BLaER1 treated with 17β-estradiol and CSF1 and Interleukin-3, amounts not matched to agents 10 nM and 100 nM (cell line): ENCODE results near the gene DYNLT2.
A peak's percentile ranks its signal among the peaks of the same experiment; 100 is the strongest.

Experiments used
- H3K27ac ChIP-seq, 11 experiments: shearing (Covaris generic); formaldehyde crosslinking; 2 replicates each; pipeline ENCODE4 v1.8.1; 2022
- H3K27me3 ChIP-seq, 11 experiments: shearing (Covaris generic); formaldehyde crosslinking; 2 replicates each; pipeline ENCODE4 v1.8.1; 2022
- H3K36me3 ChIP-seq, 11 experiments: shearing (Covaris generic); formaldehyde crosslinking; 2 replicates each; pipeline ENCODE4 v1.8.1; 2022
- H3K4me1 ChIP-seq, 10 experiments: shearing (Covaris generic); formaldehyde crosslinking; 2 replicates each; pipeline ENCODE4 v1.8.1; 2022
- H3K4me2 ChIP-seq, 11 experiments: shearing (Covaris generic); formaldehyde crosslinking; 2 replicates each; pipeline ENCODE4 v1.8.1; 2022
- H3K4me3 ChIP-seq, 10 experiments: shearing (Covaris generic); formaldehyde crosslinking; 2 replicates each; pipeline ENCODE4 v1.8.1; 2022
- H3K9ac ChIP-seq, 11 experiments: shearing (Covaris generic); formaldehyde crosslinking; 2 replicates each; pipeline ENCODE4 v1.8.1; 2022
- H3K9me3 ChIP-seq, 11 experiments: shearing (Covaris generic); formaldehyde crosslinking; replicated peaks in 1 of 11; 2 replicates each; pipeline ENCODE4 v1.8.1; 2022
- H4K20me1 ChIP-seq, 11 experiments: shearing (Covaris generic); formaldehyde crosslinking; 2 replicates each; pipeline ENCODE4 v1.8.1; 2022
- Cebpa-rat ChIP-seq, 11 experiments: shearing (Covaris generic); IDR thresholded peaks; 2 replicates each; pipeline ENCODE4 v1.8.1; 2022

Gene DYNLT2, protein sequence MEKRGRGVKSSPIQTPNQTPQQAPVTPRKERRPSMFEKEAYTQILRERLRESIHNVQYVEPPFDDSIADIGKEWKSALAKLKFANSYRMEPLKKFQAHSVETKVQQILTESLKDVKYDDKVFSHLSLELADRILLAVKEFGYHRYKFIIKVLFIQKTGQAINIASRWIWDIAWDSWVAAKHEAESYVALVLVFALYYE

GRCh38 chr6:169751242-169752073, at the start of gene DYNLT2, which contains the start of gene ERMARD:
Gene DYNLT2 (minus strand): TSS chr6:169751572. CDS start chr6:169751458, 114 bp downstream.
Gene ERMARD (plus strand): TSS chr6:169751622. CDS start chr6:169751658, 36 bp downstream.
- peak within 1 kb of the TSS; percentile 69 to 86 (median 79) for H3K4me3 ChIP-seq
- 0 out of 22 replicates have a peak, but pooled peaks cover 0 to 4% (median 0%) of the 10 kb centered on the region in 11 experiments for H3K9me3 ChIP-seq
- no peak for TF ChIP-seq Cebpa-rat (IDR thresholded peaks at IDR 0.05)

GRCh38 chr6:169800668-169801395, 49.5 kb upstream of the DYNLT2 start:
- Histone ChIP-seq H3K27me3 (peaks cover 90 to 100% (median 99%) of the 10 kb centered on the region in 11 experiments), H3K4me2 (no peak overlapping the region), H3K27ac (no peak overlapping the region)

More at GRCh38 chr6:169751242-169752073, at the start of gene DYNLT2, which contains the start of gene ERMARD:
- H3K27ac ChIP-seq, result peak within 1 kb of the TSS; percentile 93 to 98 (median 96)
- H3K27me3 ChIP-seq, result no peaks in the 10 kb centered on the region
- H3K9ac ChIP-seq, result peak within 1 kb of the TSS; percentile 92 to 99 (median 96)
- peak within 1 kb of the TSS; percentile 85 to 97 (median 88) for H3K4me2 ChIP-seq
- peaks cover 17 to 25% (median 22%) of the 10 kb centered on the region in 10 experiments for H3K4me1 ChIP-seq
- H4K20me1 ChIP-seq, result no peaks in the 10 kb centered on the region
- H3K36me3 ChIP-seq, result peaks cover 0 to 24% (median 7%) of the 10 kb centered on the region in 11 experiments; a peak in 11 of 22 replicates

GRCh38 chr6:169800116-169800667, 48.8 kb upstream of the DYNLT2 start:
- H3K27me3 ChIP-seq, result peaks cover 90 to 100% (median 99%) of the 10 kb centered on the region in 11 experiments
- TF ChIP-seq Cebpa-rat (IDR thresholded peaks at IDR 0.05), result no peak

More at GRCh38 chr6:169800668-169801395, 49.5 kb upstream of the DYNLT2 start:
- Histone ChIP-seq H3K4me1 (peaks cover 12 to 35% (median 27%) of the 10 kb centered on the region in 10 experiments), H3K9me3 (no peaks in the 10 kb centered on the region), H3K36me3 (no peaks in the 10 kb centered on the region), H3K4me3 (no peak overlapping the region), H3K9ac (no peak overlapping the region), H4K20me1 (peaks cover 0 to 67% (median 52%) of the 10 kb centered on the region in 11 experiments; a peak in 18 of 22 replicates)
- no peak for TF ChIP-seq Cebpa-rat (IDR thresholded peaks at IDR 0.05)

GRCh38 chr6:169799474-169799926, 48.1 kb upstream of the DYNLT2 start:
- Histone ChIP-seq H3K4me2 (no peak overlapping the region), H3K9ac (no peak overlapping the region), H3K9me3 (no peaks in the 10 kb centered on the region), H3K4me3 (no peak overlapping the region), H3K27me3 (peaks cover 90 to 100% (median 99%) of the 10 kb centered on the region in 11 experiments), H3K36me3 (no peaks in the 10 kb centered on the region), H3K4me1 (peaks cover 12 to 22% (median 18%) of the 10 kb centered on the region in 10 experiments), H3K27ac (no peak overlapping the region), H4K20me1 (peaks cover 0 to 63% (median 44%) of the 10 kb centered on the region in 11 experiments; a peak in 17 of 22 replicates)
- no peak for TF ChIP-seq Cebpa-rat (IDR thresholded peaks at IDR 0.05)

More at GRCh38 chr6:169800116-169800667, 48.8 kb upstream of the DYNLT2 start:
- Histone ChIP-seq H3K4me1 (peaks cover 12 to 29% (median 21%) of the 10 kb centered on the region in 10 experiments), H3K4me2 (no peak overlapping the region), H3K27ac (no peak overlapping the region), H3K9ac (no peak overlapping the region), H3K9me3 (no peaks in the 10 kb centered on the region), H3K36me3 (no peaks in the 10 kb centered on the region), H3K4me3 (no peak overlapping the region), H4K20me1 (peaks cover 0 to 63% (median 46%) of the 10 kb centered on the region in 11 experiments; a peak in 18 of 22 replicates)

DNA sequence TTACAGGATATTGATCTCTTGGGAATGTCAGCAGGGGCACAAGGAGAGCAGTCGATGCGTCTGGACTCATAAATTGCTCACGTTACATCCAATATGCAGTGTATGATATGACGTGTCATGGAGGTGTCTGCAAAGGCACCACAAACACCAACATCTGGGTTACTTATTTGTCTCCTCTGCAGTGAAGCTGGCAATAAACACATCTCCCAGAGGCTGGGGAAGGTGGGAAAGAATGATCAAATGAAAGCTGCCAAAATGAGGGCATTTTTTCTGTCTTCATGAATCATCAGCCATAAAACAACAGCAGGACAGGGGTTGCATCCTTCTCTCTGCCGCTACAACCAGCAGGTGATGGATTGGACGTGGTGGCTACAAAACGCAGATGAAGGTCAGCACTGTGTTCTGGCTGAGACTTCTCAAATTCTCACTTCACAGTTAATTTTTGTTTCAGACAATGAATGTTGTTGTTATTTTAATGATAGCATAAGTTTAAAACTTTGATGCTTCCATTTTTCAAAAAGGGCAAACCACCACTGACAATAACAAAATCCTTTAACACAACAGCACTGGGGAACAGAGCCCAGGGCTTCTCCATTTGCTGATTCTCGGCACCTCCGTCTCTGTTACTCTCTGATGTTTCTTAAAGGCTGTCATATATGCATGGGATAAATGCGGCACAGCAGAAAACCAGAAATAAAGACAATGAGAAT, 47.5 kb upstream of the DYNLT2 start:
- H3K36me3 ChIP-seq, result no peaks in the 10 kb centered on the region
- H3K4me3 ChIP-seq, result no peak overlapping the region
- peaks cover 12 to 17% (median 13%) of the 10 kb centered on the region in 10 experiments for H3K4me1 ChIP-seq
- no peak overlapping the region for H3K9ac ChIP-seq
- no peak overlapping the region for H3K4me2 ChIP-seq
- no peak overlapping the region for H3K27ac ChIP-seq
- H3K27me3 ChIP-seq, result peaks cover 90 to 100% (median 99%) of the 10 kb centered on the region in 11 experiments
- TF ChIP-seq Cebpa-rat (IDR thresholded peaks at IDR 0.05), result no peak
- H4K20me1 ChIP-seq, result peaks cover 0 to 62% (median 42%) of the 10 kb centered on the region in 11 experiments; a peak in 17 of 22 replicates
- no peaks in the 10 kb centered on the region for H3K9me3 ChIP-seq

- Histone ChIP-seq H3K36me3 (no peaks in the 10 kb centered on the region), H3K4me1 (peaks cover 0 to 12% (median 3%) of the 10 kb centered on the region in 10 experiments; a peak in 6 of 20 replicates), H3K4me2 (no peak overlapping the region), H3K27me3 (peaks cover 93 to 100% (median 100%) of the 10 kb centered on the region in 11 experiments), H4K20me1 (peaks cover 0 to 49% (median 21%) of the 10 kb centered on the region in 11 experiments; a peak in 11 of 22 replicates), H3K27ac (no peak overlapping the region), H3K4me3 (no peak overlapping the region), H3K9ac (no peak overlapping the region), H3K9me3 (no peaks in the 10 kb centered on the region)
- no peak for TF ChIP-seq Cebpa-rat (IDR thresholded peaks at IDR 0.05)
Measured at GRCh38 chr6:169795196-169795595, 43.8 kb upstream of the DYNLT2 start.

DNA sequence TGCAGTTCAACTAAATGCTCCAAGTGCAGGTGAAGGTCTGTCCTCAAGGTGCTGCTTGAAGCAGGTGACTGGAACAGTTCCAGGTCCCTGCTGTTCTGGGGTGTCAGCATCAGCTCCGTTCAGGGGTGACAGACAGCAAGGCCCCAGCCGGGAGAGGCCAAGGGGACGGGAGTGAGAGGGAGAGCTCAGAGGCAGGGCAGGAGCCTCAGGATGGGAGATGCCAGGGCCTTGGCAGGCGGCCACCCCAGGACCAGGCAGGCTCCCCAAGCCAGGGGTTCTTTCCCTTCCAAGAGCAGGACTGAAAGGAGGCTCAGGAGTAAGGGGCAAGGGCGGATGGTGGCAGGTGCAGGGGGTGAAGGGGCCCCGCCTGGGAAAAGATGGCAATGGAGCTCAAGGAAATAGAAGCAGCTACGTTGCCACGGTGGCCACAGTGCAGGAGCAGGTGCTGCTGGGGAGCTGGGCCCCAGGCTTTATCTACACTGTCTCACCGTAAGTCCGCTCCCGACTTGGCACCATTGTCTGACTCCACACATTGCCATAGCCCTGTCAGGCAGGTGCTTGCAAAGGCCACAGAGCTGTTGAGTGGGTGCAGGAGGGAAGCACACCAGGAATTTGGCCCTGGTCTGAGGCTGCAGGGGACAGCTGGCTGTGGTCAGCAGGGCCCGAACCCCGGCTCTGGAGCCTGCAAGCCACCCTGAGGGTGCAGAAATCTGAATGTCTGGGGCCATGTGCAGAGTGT, 43.1 kb upstream of the DYNLT2 start:
- H3K4me2 ChIP-seq, result no peak overlapping the region
- no peaks in the 10 kb centered on the region for H3K36me3 ChIP-seq
- H3K9ac ChIP-seq, result no peak overlapping the region
- H3K9me3 ChIP-seq, result no peaks in the 10 kb centered on the region
- H3K4me1 ChIP-seq, result peaks cover 0 to 12% (median 4%) of the 10 kb centered on the region in 10 experiments; a peak in 6 of 20 replicates
- H3K27ac ChIP-seq, result no peak overlapping the region
- TF ChIP-seq Cebpa-rat (IDR thresholded peaks at IDR 0.05), result no peak
- H3K4me3 ChIP-seq, result no peak overlapping the region
- peaks cover 93 to 100% (median 100%) of the 10 kb centered on the region in 11 experiments for H3K27me3 ChIP-seq
- H4K20me1 ChIP-seq, result peaks cover 0 to 50% (median 15%) of the 10 kb centered on the region in 11 experiments; a peak in 12 of 22 replicates
